HEK293 (cell line): ENCODE data around the gene GRN.

Source experiments
- CTCF ChIA-PET: fragments of 350-600 bp; formaldehyde crosslinking; extraction: SDS; loops from one replicate; lab custom pipeline; 2021; ENCODE audit warnings: antibody characterized with exemption; lab: Yijun Ruan, JAX
- POLR2A ChIA-PET: fragments of 300-600 bp; formaldehyde crosslinking; extraction: SDS; loops from one replicate; lab custom pipeline; 2020; ENCODE audit warnings: antibody characterized with exemption, inconsistent platforms; lab: Yijun Ruan, JAX
- H3K27ac ChIP-seq: fragments of 200-500 bp; sonication (Bioruptor generic); 2 replicates; pipeline ENCODE4 v1.5.1; 2014; ENCODE audit warnings: low read depth, low read length, control low read depth, inconsistent platforms; ENCODE audit errors: extremely low read depth
- H3K36me3 ChIP-seq, 2 experiments: fragments of 200-500 bp in 1 of 2; sonication (Bioruptor generic) in 1 of 2; 1 replicate in 1 of 2; 2 replicates in 1 of 2; pipeline ENCODE4 v1.5.1; 2014 to 2017; ENCODE audit warnings: inconsistent platforms in 2 of 2, low read length in 2 of 2; ENCODE audit not compliant: control insufficient read depth in 2 of 2, insufficient read depth in 1 of 2
- H3K4me1 ChIP-seq: fragments of 200-500 bp; sonication (Bioruptor generic); 2 replicates; pipeline ENCODE4 v1.5.1; 2014; ENCODE audit warnings: mild to moderate bottlenecking, low read length, inconsistent platforms; ENCODE audit not compliant: control insufficient read depth, insufficient read depth
- H3K4me3 ChIP-seq: 2 replicates; pipeline ENCODE4 v1.5.1; 2011; ENCODE audit warnings: low read depth, mild to moderate bottlenecking, control low read depth, low read length, moderate library complexity
- H3K9me3 ChIP-seq: fragments of 200-500 bp; sonication (Bioruptor generic); 2 replicates; pipeline ENCODE4 v1.5.1; 2014; ENCODE audit warnings: low read depth, low read length, inconsistent platforms; ENCODE audit not compliant: control insufficient read depth, insufficient read depth
- MZF1 ChIP-seq: fragments of 450-650 bp; formaldehyde crosslinking; IDR thresholded peaks from 2 replicates; pipeline ENCODE4 v1.5.1; 2017; ENCODE audit warnings: missing biosample characterization, missing genetic modification characterization, borderline replicate concordance
- SALL2 ChIP-seq: fragments of 450-650 bp; formaldehyde crosslinking; IDR thresholded peaks from 2 replicates; pipeline ENCODE4 v1.5.0; 2017; ENCODE audit warnings: missing biosample characterization, mild to moderate bottlenecking, missing genetic modification characterization, borderline replicate concordance
- SP2 ChIP-seq: fragments of 450-650 bp; formaldehyde crosslinking; IDR thresholded peaks from 2 replicates; pipeline ENCODE4 v1.5.1; 2016; ENCODE audit warnings: missing biosample characterization, missing genetic modification characterization
- YY2 ChIP-seq: fragments of 450-650 bp; formaldehyde crosslinking; IDR thresholded peaks from 2 replicates; pipeline ENCODE4 v1.5.1; 2016; ENCODE audit warnings: missing biosample characterization, missing genetic modification characterization
- ZBTB17 ChIP-seq: fragments of 450-650 bp; formaldehyde crosslinking; IDR thresholded peaks from 2 replicates; pipeline ENCODE4 v1.5.1; 2016; ENCODE audit warnings: missing biosample characterization, missing genetic modification characterization
- ZBTB20 ChIP-seq: fragments of 450-650 bp; formaldehyde crosslinking; IDR thresholded peaks from 2 replicates; pipeline ENCODE4 v1.5.1; 2016; ENCODE audit warnings: missing biosample characterization, missing genetic modification characterization
- ZBTB7A ChIP-seq: fragments of 450-650 bp; formaldehyde crosslinking; IDR thresholded peaks from 2 replicates; pipeline ENCODE4 v1.5.1; 2016; ENCODE audit warnings: low read depth, missing biosample characterization, missing genetic modification characterization
- ZFHX2 ChIP-seq: fragments of 450-650 bp; formaldehyde crosslinking; conservative IDR thresholded peaks from 2 replicates; pipeline ENCODE4 v1.5.1; 2016; ENCODE audit warnings: missing biosample characterization, missing genetic modification characterization
- ZNF155 ChIP-seq: fragments of 450-650 bp; formaldehyde crosslinking; IDR thresholded peaks from 2 replicates; pipeline ENCODE4 v1.5.1; 2016; ENCODE audit warnings: missing biosample characterization, missing genetic modification characterization
- ZNF302 ChIP-seq: fragments of 450-650 bp; formaldehyde crosslinking; IDR thresholded peaks from 2 replicates; pipeline ENCODE4 v1.5.1; 2016; ENCODE audit warnings: missing biosample characterization, missing genetic modification characterization, low read depth
- ZNF350 ChIP-seq: fragments of 450-650 bp; formaldehyde crosslinking; IDR thresholded peaks from 2 replicates; pipeline ENCODE4 v1.5.0; 2017; ENCODE audit warnings: missing biosample characterization, mild to moderate bottlenecking, missing genetic modification characterization
- ZNF501 ChIP-seq: fragments of 450-650 bp; formaldehyde crosslinking; IDR thresholded peaks from 2 replicates; pipeline ENCODE4 v1.5.1; 2016; ENCODE audit warnings: missing biosample characterization, missing genetic modification characterization
- ZNF510 ChIP-seq: fragments of 450-650 bp; formaldehyde crosslinking; IDR thresholded peaks from 2 replicates; pipeline ENCODE4 v1.5.1; 2018; ENCODE audit warnings: mild to moderate bottlenecking, missing genetic modification characterization, missing biosample characterization; ENCODE audit not compliant: insufficient replicate concordance
- ZNF521 ChIP-seq: fragments of 450-650 bp; formaldehyde crosslinking; IDR thresholded peaks from 2 replicates; pipeline ENCODE4 v1.5.1; 2017; ENCODE audit warnings: missing biosample characterization, mild to moderate bottlenecking, missing genetic modification characterization
- ZNF561 ChIP-seq: fragments of 450-650 bp; IDR thresholded peaks from 2 replicates; pipeline ENCODE4 v1.5.1; 2018; ENCODE audit warnings: missing biosample characterization, missing genetic modification characterization, borderline replicate concordance
- ZNF629 ChIP-seq: fragments of 450-650 bp; formaldehyde crosslinking; IDR thresholded peaks from 2 replicates; pipeline ENCODE4 v1.5.1; 2017; ENCODE audit warnings: missing biosample characterization, missing genetic modification characterization
- ZNF701 ChIP-seq: fragments of 450-650 bp; formaldehyde crosslinking; IDR thresholded peaks from 2 replicates; pipeline ENCODE4 v1.5.1; 2016; ENCODE audit warnings: missing biosample characterization, missing genetic modification characterization
- TF ChIP-seq, protein P1 (sequence below): fragments of 450-650 bp; formaldehyde crosslinking; IDR thresholded peaks from 2 replicates; pipeline ENCODE4 v1.5.1; 2016; ENCODE audit warnings: missing biosample characterization, missing genetic modification characterization
- TF ChIP-seq, protein P2 (sequence below): fragments of 450-650 bp; formaldehyde crosslinking; IDR thresholded peaks from 2 replicates; pipeline ENCODE4 v1.5.1; 2016; ENCODE audit warnings: missing biosample characterization, missing genetic modification characterization

GRN gene

DNA sequence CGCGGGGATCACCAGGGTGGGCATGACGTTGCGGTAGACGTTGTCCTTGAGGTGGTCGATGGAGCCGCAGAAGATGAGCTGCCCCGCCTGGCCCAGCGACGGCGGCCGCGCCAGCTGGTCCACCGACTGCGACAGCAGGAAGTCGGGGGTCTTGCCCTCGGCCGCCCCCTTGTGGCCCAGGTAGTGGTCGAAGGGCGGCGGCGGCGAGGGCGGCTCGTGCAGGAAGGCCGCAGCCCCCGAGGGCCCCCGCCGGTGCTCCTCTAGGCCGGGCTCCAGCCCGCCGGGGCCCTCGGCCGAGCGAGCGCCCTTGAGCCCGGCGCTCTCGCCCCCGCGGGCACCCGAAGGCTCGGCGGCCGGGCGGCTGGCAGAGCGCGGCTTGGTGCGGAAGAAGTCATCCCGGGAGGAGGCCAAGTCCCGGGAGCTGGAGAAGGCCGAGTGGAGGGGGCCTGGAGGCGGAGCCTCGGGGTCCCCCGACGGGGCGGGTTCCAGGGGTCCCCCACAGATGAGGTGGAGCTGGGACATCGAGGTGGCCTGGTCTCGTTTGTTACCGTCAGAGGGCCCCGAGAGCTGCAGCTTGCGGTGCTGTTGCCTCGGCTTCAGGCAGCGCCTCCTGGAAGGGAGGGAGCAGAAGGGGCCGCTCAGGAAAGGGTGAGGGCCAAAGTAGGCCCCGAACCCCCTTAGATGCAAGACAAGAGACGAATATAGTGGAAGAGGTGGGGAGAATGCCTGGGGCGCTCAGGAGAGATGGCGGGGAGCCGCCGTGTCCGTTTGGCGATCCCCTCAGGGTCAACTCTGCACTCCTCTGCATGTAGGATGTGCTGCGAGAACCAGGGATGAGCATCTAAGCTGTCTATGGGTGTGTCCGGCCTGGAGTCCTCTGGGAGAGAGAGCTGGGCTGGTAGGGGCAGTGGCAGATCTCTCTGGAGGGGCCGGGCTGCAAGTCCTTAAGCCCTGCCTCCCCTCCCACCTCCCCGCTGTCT lies 9.8 kb downstream of the GRN start:
- H3K27ac ChIP-seq = no peak overlapping the region
- H3K4me3 ChIP-seq = no peak overlapping the region
- TF ChIP-seq ZNF510 (tag by site-specific recombination) = no peak
- TF ChIP-seq YY2 = no peak
- no peak for TF ChIP-seq ZNF302 (tag by site-specific recombination)
- TF ChIP-seq SP2 (tag by site-specific recombination) = 0 out of 2 replicates have a peak, but pooled peaks have one; percentile 13
- no peak for TF ChIP-seq SALL2 (tag by site-specific recombination)
- TF ChIP-seq ZBTB17 (tag by site-specific recombination) = peak; percentile 48
- CTCF ChIA-PET = interaction anchor here (0.6 to 1.0 kb wide), 3 partner anchors 8 to 290 kb away, joined by 3 to 4 read pairs (median 4); partner anchors contain the start of gene FAM171A2
- H3K4me1 ChIP-seq = no peaks in the 10 kb centered on the region
- POLR2A ChIA-PET = no interaction called here
- H3K9me3 ChIP-seq = no peaks in the 10 kb centered on the region
- peaks cover 0 to 56% of the 10 kb centered on the region in 2 experiments; a peak in 2 of 3 replicates for H3K36me3 ChIP-seq

DNA sequence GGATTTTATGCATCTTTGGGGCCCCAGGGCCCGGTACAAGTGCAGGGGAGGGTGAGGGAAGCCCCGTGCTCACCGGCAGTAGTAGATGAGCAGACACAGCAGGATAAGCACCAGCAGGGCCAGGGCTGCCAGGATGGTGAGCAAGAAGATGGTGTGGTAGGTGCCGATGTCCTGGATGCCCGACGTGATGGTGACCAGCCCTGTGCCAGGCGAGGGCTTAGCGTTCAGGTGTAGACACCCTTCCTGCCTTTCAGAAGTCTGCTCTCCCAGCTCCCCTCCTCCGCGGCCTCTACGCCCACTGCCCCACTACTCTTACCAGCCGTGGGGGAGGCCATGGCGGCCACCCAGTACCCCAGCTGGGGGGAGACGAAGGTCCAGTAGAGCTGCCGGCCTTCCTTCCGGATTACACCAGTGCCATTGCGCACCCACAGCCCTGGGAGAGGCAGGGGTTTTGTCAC lies 10.6 kb downstream of the GRN start:
- CTCF ChIA-PET = interaction anchor here (0.6 to 0.7 kb wide), 2 partner anchors 168 to 289 kb away, joined by 3 to 4 read pairs; no protein-coding TSS in a partner anchor
- TF ChIP-seq SP2 (tag by site-specific recombination) (no peak), ZNF521 (tag by site-specific recombination) (no peak), ZFHX2 (tag by site-specific recombination) (peak; percentile 48; the same call in 1 of the 2 replicates), ZNF561 (tag by site-specific recombination) (no peak), MZF1 (tag by site-specific recombination) (no peak), ZBTB17 (tag by site-specific recombination) (no peak), ZNF155 (no peak), ZNF350 (tag by site-specific recombination) (no peak), ZBTB20 (tag by site-specific recombination) (peak; percentile 81), SALL2 (tag by site-specific recombination) (no peak), ZNF701 (tag by site-specific recombination) (no peak), ZNF501 (no peak), ZNF629 (no peak), ZBTB7A (tag by site-specific recombination) (no peak)
- TF ChIP-seq, protein P1, sequence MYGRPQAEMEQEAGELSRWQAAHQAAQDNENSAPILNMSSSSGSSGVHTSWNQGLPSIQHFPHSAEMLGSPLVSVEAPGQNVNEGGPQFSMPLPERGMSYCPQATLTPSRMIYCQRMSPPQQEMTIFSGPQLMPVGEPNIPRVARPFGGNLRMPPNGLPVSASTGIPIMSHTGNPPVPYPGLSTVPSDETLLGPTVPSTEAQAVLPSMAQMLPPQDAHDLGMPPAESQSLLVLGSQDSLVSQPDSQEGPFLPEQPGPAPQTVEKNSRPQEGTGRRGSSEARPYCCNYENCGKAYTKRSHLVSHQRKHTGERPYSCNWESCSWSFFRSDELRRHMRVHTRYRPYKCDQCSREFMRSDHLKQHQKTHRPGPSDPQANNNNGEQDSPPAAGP (tag by site-specific recombination) = no peak
- TF ChIP-seq, protein P2, sequence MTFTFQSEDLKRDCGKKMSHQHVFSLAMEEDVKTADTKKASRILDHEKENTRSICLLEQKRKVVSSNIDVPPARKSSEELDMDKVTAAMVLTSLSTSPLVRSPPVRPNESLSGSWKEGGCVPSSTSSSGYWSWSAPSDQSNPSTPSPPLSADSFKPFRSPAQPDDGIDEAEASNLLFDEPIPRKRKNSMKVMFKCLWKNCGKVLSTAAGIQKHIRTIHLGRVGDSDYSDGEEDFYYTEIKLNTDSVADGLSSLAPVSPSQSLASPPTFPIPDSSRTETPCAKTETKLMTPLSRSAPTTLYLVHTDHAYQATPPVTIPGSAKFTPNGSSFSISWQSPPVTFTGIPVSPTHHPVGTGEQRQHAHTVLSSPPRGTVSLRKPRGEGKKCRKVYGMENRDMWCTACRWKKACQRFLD (tag by site-specific recombination) = no peak
- H3K4me1 ChIP-seq = no peaks in the 10 kb centered on the region
- H3K27ac ChIP-seq = no peak overlapping the region
- no peaks in the 10 kb centered on the region for H3K9me3 ChIP-seq
- peaks cover 0 to 49% of the 10 kb centered on the region in 2 experiments; a peak in 2 of 3 replicates for H3K36me3 ChIP-seq
- POLR2A ChIA-PET = no interaction called here
- no peak overlapping the region for H3K4me3 ChIP-seq
